ENCODE data around the gene LHPP.

Gene LHPP

DNA sequence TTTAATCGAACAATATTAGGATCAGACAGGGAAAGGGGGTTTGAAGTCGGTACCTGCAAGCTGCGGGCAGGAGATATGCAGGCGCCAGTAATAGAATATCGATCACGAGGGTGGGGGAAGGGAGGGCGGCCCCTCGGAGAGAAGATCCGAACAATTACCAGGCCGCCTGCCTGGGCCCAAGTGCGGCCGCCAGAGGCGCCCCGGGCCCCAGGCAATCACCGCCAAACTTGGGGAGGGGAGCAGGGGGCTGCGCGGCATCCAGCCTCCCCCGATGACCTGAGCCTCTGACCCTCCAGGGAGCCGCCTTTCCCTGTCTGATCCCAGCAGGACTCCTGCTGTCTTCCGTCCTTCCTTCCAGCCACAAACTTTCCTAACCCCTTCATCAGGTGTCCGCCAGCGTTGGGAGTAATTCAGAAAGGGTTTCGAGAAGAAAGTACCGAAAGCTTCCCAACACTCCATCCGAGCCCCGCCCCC is 12.9 kb upstream of the LHPP start:
- DNase-seq = no peak

DNA sequence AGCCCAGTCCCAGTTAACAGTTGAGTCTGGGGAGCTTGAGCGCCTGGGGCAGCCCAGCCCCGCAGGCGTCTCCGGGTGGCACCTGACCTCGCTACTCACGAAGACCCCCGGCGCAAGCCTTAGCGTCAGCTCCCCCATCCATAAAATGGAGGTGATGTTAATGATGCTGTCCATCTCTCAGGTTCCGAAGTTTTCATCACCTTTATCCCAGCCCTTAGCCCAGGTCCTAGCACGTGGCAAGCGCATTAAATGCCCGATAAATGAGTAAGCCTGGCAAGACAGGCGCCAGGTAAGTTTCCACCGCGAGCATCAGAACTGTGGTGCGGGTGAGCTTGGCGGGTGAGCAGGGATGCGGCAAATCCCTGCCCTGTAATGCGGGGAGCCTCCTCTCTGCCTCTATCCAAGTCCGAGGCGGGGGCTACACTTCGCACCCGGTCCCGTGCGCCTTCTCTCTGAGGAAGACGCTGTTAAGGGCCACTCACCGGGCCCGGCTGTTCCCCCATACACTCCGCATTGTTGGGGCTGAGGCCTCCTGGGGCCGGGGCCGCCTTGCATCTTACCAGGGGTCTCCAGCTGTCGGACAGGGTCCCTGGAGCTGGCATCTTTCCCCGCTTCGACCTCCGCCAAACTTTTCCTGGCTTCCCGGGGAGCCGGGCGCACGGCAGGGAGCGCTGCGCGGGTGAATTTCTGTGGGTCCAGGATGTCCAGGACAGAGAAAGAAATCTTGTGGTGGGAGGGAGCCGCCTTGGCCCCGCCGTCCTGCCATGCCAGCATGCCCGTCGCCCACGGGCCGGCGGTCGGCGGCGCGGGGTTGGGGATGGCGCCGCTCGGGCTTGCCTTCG is 12.2 kb upstream of the LHPP start:
- DNase-seq = no peak

DNA sequence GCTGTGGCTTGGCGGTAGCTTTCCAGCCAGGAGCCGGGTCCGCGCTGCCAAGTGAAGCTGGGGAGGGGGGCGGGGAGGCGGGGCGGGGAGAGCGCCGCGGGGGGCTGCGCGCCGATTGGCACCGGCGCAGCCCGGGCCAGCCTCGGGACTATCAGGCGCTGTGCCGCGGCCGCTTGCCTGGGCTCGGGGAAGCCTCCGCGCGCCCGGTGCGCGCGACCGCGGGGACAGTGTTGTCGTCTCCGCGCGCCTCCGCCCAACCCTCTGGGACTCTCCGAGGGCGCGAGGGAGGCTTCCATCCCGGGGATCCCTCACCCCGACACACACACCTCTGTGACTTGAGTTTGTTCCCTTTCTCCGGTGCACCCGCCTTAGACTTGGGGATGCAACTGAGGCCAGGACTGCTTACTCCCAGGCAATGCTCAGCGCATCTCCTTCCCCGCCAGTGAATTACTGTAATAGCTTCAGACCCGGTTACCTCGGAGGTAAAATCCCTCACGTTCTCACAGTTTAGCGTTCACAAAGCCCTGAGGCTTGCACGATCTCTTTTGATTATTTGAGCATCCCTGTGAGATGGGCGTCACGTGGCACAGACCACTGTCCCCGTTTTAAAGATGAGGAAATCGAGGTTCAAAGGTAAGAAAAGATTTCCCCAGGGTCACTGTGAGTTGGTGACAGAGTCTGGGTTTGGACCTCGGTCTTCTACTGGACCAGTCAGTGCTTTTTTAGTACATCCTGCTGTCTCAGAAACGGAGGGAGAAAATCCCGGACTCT is 11.4 kb upstream of the LHPP start, which contains the start of gene NKX1-2:
Gene NKX1-2, minus strand, starts transcription at position 24 of the 771 bp plus-strand sequence. CDS start 92 bp downstream, outside the sequence.
- peak; percentile 19 for DNase-seq

DNA sequence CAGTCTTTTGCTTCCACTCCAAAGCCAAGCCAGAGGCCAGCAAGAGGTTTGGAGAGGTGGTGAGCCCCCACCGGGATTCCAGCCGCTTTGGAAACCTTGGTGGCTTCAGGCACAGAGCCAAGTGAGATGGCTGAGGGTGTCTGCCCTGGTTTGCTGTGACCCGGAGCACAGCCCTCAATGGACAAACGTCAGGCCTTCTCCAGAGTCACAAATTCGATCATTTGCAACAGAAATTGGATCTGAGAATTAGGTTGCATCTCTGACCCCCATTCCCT is 10.9 kb upstream of the LHPP start:
- no peak for DNase-seq

DNA sequence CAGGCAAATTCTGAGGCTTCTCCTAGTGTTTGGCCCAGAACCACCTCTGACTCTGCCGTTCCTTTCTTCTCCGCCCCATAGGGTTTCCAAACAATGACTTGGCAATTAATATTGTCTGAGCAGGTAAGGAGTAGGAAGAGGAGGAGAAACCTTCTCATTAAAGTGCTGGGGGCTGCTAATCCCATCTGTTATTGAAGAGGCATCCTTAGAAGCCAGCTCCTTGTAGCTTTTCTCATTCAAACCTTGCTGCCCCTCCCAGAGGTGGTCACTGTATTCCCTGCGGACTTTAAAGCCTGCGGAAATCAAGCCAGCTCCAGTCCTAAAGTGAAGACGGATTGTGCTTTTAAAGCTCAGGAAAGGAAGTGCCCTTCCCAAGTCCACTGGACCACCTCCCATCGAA is 10.3 kb upstream of the LHPP start:
- DNase-seq = no peak

DNA sequence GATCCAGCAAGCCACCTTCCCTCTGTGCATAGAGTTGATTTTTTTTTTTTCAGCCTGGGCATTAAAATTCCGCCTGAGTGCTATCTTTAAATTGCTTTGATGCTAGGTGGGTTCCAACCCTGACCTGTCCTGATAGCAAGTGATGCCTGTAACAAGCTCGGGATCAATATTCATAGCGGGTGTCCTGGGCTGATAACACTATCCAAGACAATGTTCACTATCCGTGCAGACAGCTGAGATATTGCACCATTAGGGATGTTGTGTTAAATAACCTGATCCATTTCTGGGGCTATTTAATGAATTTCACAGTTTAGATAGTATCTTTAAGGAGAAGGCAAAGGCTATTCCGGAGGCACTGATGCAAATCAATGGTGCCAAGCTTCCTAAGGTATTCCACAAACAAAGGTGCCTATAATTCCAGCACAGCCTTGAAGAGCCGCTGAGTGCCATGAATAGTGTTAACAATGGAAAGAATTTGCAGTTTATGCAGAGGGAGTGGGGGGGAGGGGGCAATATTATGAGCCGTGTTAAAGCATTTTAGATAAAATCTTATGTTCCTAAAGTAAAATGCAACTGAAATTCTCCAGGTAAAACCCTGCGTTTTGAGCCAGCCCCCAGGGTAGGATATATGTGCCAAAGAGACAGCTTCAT is 7.5 kb upstream of the LHPP start:
- DNase-seq = no peak

DNA sequence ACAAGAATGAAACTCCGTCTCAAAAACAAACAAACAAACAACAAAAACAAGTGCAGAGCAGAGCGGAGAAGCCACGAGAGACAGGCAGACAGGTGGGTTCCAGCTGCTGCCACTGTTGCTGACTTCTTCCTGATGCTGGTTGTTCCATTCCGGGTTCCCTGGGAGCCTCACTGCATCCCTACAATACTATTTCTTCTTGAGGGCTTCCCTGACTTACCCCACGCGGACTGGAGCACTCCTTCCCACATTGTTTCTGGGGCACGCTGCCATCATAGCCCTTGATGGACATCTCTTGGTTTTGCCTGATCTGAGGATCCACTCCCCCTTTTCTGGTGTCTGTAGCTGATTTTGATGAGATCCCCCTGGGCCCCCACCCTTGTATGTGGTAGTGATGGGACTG is 6.2 kb upstream of the LHPP start:
- DNase-seq = no peak

DNA sequence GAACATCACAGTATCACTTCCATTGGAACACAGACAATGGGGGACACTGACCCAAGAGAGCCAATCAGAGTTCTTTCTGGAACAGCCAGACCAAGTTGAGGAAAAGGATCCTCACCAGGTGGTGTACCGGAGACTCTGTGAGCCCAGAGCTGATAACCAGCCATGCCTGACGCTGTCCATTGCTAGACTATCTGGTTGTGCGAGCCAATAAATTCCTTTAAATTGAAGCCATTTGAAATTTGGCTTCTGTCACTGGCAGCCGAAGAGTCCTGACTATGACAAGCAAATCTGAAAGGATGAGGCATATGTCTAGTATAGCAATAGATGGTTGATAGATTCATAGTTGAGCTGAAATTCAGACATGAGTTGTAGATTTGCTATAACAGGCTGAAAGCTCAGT is 3.1 kb upstream of the LHPP start:
- no peak for DNase-seq

DNA sequence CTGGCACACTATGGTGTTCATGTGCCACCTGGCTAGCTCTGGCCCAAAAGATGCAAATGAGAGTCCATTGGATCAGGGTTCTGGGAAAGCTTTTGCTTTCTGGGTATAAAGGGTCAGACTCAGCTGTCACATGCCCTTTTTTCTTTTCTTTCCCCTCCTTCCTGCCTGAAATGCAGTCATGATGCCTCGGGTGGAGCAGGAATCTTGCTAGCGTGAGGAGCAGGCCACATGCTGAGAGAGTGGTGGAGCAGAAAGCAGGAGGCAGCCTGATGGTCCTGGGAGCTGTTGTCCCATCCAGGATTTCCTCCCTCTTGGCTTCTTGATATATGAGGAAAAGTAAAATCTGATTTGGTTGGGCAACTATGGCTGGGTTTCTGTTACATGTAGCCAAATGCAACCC is 2.7 kb upstream of the LHPP start:
- no peak for DNase-seq

DNA sequence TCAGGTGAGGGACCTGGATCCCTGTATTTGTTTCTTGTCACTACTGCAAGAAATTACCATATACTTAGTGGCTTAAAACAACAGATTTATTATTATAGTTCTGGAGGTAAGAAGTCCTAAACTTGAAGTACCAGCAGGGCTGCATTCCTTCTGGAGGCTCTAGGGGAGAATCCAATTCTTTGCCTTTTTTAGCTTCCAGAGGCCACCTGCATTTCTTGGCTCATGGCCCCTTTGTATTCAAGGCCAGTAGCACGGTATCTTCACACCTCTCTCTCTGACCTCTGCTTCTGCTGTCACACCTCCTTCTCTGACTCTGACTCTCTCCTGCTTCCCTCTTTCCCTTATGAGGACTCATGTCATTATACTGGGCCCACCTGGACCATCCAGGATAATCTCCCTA is 2.2 kb upstream of the LHPP start:
- no peak for DNase-seq

DNA sequence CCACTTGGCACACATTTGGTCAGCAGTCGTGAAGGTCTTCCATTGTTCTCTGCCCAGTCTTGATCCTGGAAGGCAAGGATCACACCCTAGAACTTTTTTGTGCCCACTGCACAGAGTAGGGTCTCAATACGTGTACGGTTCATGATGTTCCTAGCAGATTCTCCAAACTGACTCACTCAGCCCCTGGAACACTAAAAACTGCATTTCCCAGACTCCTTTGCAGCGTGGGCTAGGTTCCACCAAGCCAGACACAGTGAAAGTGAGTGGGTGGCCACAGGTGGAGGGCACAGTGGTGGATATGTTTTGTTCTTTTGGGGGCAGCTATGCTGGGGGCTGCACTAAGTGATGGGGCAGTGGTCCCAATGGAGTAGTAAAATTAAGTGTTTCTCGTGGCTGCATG is 1.5 kb upstream of the LHPP start:
- no peak for DNase-seq

DNA sequence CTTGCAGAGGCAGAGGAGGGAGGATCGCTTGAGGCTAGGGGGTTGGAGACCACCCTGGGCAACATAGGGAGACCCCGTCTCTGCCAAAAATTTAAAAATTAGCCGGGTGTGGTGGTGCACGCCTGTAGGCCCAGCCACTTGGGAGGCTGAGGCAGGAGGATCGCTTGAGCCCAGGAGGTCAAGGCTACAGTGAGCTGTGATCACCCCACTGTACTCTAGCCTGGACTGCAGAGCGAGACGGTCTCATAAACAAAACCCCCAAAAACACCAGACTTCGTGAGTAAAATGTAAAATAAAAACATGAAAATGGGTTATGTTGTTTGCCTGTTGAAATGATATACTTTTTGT is 699 bp downstream of the LHPP start:
- DNase-seq = no peak

DNA sequence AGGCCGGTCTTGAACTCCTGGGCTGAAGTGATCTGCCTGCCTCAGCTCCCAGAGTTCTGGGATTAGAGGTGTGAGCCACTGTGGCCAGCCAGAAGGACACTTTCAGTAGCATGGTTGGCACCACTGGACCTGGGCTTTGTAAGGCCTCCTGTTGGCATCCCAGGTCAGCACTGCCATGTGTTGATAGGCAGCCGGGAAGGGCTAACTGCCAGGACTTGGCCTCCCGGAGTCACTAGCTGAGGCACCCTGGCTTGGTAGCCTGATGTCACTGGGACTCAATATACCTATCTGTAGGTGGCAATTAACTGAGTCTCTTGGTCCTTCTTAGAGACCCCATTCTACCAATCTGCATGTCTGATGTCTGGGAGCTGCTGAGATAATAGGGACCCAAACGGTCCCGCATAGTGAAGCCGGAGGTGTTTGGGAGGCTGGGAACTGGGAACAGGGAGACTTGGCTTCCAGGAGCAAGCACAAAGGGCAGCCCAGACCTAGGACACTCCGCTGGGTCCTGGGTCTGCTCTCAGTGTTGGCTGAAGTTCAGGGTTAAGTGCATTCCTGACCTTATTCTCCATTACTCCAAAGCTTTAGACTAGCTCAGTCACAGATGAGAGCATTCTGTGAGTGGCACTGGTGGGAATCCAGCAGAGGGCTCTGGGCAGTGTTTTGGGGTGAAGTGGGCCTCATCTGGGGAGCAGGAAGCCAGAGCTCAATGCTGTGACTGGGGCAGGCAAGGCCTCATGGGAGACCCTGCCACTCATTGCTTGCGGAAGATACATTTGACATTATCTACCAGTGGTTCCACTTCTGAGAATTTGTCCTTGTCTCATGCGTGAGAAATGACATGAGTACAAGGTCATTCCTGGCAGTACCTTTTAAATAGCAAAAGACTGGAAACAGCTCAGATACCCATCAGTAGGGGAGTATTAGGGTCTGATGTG is 2.7 kb downstream of the LHPP start:
- DNase-seq = no peak

DNA sequence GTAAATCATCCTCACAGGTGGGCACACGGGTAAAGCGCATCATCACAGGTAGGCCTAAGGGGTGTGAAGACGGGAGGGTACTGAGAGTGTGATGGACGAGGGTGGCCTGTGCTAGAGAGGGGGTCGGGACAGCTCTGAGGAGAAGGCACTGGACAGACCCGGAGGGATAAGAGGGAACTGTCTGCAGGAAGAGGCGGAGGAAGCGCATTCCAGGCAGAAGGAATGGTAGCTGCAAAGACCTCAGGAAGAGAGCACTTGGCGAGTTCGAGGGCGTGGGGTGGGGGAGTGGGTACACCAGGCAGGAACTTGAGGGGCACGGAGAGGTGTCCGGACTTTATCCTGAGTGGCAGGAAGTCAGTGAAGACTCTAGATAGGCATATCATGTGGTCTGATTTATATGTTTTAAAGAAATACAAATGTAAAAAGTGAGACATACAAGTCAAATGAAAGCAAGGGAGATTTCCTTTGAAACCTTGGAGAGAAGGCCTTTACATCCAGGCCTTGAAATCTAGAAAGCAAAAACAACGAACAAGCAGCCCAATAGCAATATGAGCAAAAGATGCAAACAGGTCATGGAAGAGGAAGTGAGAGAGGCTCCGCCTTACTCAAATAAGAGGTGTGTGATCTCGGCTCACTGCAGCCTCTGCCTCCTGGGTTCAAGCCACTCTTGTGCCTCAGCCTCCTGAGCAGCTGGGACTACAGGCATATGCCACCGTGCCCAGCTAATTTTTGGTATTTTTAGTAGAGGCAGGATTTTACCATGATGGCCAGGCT is 3.6 kb downstream of the LHPP start:
- no peak for DNase-seq

DNA sequence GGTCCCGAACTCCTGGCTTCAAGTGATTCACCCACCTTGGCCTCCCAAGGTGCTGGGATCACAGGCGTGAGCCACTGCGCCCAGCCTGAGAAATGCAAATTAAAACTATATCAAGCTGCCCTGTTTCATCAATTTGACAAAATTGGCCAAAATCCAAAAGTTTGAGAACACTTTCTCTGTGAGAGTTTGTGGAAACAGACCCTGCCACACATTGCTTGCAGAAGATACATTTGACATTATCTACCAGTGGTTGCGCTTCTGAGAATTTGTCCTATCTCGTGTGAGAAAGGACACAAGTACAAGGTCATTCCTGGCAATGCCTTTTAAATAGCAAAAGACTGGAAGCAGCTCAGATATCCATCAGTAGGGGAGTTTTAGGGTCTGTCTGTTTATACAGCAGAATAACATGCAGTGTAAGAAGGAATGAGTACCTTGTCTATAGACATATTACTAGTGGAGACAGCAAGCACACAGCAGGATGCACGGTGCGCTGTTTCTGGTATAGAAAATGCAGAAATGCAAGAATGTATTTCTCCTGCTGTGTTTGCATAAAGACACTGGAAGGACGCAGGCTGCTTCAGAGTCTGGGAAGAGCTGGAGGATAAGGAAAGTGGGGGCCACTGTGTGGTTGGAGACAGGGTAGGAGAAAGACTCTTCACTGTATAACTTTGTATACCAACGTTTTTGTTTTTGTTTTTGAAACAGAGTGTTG is 4.3 kb downstream of the LHPP start:
- no peak for DNase-seq

DNA sequence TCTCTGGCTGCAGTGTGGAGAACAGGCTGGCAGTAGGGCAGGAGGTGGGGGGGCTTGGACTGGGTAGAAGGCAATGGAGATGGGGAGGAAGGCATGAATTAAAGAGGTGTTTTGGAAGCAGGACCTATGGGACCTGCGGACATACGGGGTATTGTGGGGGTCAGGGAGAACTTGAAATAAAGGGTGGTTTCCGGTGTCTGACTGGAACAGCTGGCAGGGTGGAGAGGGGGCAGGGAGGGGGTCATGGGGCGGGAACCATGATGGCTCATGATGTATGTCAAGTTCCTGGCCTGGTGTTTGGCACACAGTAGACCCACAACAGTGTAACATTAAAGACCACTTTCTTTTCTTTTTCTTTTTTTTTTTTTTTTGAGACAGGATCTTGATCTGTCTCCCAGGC is 5.5 kb downstream of the LHPP start:
- DNase-seq = no peak

DNA sequence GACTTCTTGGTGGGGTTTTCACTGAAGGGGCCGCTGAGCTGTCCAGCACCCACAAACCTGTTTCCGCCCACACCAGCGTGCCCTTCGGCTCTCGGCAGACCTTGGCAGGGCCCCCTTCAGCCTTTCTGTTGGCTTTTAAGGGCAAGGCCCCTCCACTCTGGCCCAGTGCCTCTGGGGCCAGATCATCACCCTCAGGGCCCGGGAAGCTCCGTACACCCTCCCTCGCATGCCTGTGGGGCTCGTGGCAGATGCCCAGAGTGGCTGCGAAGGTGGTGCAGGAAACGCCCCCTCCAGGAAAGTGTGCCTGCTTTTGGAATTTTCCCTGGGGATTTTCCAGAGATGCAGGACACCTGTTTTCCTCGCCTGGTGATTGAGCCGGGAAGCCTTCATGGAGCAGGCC is 7.0 kb downstream of the LHPP start:
- no peak for DNase-seq

DNA sequence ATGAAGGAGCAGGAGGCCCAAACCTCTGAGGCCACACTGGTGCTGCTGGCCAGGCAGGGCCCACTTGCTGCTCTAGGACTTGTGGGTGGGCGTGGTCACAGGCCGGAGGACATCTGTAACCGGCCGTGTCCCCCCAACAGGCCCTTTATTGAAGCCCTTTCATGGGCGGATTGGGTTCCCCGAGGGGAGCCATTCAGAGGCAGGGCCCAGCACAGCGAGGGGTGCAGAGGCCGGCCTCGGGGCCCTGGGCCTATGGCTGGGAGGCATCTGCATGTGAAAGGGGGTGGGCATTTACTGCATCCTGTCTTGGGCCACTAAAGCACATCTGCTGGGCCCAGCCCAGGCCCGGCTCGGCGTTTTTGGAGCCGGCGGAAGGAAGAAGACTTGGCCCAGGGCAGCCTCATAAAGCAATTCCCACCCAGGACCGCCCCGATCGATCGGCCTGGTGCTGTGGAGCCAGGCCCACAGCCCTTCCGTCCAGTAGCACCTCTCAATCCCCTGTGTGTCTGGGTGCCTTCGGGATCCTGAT is 8.4 kb downstream of the LHPP start:
- DNase-seq = no peak

DNA sequence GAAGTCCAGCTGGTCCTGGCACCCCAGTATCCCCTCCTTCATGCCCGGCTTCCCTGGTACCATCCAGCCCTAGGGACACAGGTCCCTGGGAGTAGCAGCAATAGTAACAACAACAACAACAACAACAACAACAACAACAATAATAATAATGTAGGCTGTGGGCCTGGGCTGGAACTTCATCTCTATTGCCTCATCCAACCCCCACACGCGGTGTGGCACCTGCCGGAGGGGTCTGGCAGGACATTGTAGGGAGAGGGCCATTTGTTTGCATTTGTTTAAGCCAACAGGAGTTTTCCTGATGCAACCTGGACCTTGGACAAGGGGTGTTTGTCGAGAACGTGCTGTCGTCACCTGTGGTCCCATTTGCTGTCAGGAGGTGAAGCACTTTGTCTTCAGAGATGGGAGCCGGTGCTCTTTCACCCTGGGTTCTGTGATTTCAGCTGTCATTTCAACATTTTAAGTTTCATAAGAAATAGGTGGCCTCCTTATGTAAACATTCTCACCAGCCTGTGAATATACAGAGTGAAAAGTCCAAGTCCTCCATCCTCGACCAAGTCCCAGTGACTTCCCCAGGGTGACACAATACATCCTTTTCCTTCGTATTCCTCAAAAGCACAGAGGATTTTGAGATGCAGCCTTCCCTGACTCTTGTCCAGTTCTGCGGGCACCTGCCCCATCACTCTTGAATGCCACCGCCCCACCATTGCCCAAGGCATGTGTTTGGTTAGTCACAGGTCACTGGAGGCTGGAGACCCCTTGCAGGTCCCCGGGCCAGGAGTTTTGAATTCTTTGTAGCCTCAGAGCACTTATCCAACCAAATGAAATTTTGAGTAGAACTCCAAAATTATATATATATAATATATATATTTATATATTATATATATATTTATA is 9.2 kb downstream of the LHPP start:
- no peak for DNase-seq

DNA sequence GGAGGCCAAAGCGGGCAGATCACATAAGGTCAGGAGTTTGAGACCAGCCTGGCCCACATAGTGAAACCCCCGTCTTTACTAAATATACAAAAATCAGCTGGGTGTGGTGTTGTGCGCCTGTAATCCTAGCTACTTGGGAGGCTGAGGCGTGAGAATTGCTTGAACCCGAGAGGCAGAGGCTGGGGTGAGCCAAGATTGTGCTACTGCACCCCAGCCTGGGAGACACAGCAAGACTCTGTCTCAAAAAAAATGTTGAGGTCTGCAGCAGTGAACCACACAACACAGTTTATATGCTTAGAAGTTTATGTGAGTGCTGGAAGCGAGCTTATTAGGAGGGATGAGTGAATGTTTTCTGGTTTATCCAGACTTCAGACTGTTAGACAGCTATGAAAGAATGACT is 10.4 kb downstream of the LHPP start:
- no peak for DNase-seq
